GM12878 (cell line): ENCODE results near the gene COL3A1. TPM values are rescaled to one million over a fixed set of nuclear protein-coding genes. Genes with fewer than 3 reads are reported as not detected.

Experiments used
- ATF7 ChIP-seq: fragments of 450-650 bp; IDR thresholded peaks from 2 replicates; pipeline ENCODE4 v1.6.1; 2016; ENCODE audit warnings: low read depth, mild to moderate bottlenecking
- CBX5 ChIP-seq: sonication (generic); IDR thresholded peaks from 2 replicates; pipeline ENCODE4 v1.6.1; 2016; ENCODE audit warnings: low read depth, moderate library complexity, mild to moderate bottlenecking, inconsistent platforms
- CREB1 ChIP-seq: IDR thresholded peaks from 2 replicates; pipeline ENCODE4 v1.6.1; 2012; ENCODE audit warnings: low read depth, mild to moderate bottlenecking, inconsistent platforms
- MTA2 ChIP-seq: fragments of 450-650 bp; IDR thresholded peaks from 2 replicates; pipeline ENCODE4 v1.6.1; 2016; ENCODE audit warnings: low read depth, mild to moderate bottlenecking, moderate library complexity
- NR2C1 ChIP-seq: fragments of 450-650 bp; IDR thresholded peaks from 2 replicates; pipeline ENCODE4 v1.6.1; 2017; ENCODE audit warnings: antibody characterized with exemption, mild to moderate bottlenecking, moderate library complexity
- RELA ChIP-seq: fragments of 450-650 bp; IDR thresholded peaks from 2 replicates; pipeline ENCODE4 v1.8.0; 2014; ENCODE audit warnings: borderline replicate concordance; ENCODE audit not compliant: partially characterized antibody
- SMAD5 ChIP-seq: IDR thresholded peaks from 2 replicates; pipeline ENCODE4 v1.6.1; 2016; ENCODE audit warnings: antibody characterized with exemption, low read depth
- ZBTB11 ChIP-seq: fragments of 450-650 bp; formaldehyde crosslinking; IDR thresholded peaks from 2 replicates; pipeline ENCODE4 v1.5.0; 2022; ENCODE audit warnings: mild to moderate bottlenecking, missing genetic modification characterization
- polyA plus RNA-seq, 11 experiments: library from polyadenylated mRNA; depleted of rRNA in 4 of 11; unstranded in 6 of 11; stranded (reverse) in 5 of 11; fragments of >200 nt; fragmentation: Nextera tagmentation in 4 of 11; fragmentation: Illumina TruSeq in 1 of 11; extraction: Ambion mirVana in 4 of 11; extraction: Trizol in 1 of 11; gene quantifications; 1 replicate in 1 of 11; 2 replicates in 10 of 11; pipeline versions ENCODE4 v1.2.1 to v1.2.3, GENCODE V29; 2011 to 2016; ENCODE audit warnings: inconsistent platforms in 2 of 11, missing spikeins in 2 of 11, low read depth in 1 of 11
- total RNA-seq, 4 experiments: library from RNA; depleted of rRNA in 3 of 4; stranded (reverse); fragments of >200 nt in 3 of 4; fragmentation: Illumina TruSeq in 1 of 4; extraction: Trizol in 1 of 4; gene quantifications; 2 replicates each; pipeline versions ENCODE4 v1.2.1 to v1.2.3, GENCODE V29; 2013 to 2021
- TF ChIP-seq, protein P1 (sequence below): fragments of 450-650 bp; IDR thresholded peaks from 2 replicates; pipeline ENCODE4 v1.6.1; 2017; ENCODE audit warnings: mild to moderate bottlenecking, moderate library complexity
- TF ChIP-seq, protein P2 (sequence below): IDR thresholded peaks from 2 replicates; pipeline ENCODE4 v1.6.1; 2012; ENCODE audit warnings: low read depth, low read length, improper control_type of control experiment

Gene COL3A1
- total and polyA plus RNA-seq, 10 of the 15 experiments (the other 5 are each of a cell fraction or from before 2014, with no cell fraction given) = 0.04 to 0.67 (median 0.10) TPM; not detected in 2

DNA sequence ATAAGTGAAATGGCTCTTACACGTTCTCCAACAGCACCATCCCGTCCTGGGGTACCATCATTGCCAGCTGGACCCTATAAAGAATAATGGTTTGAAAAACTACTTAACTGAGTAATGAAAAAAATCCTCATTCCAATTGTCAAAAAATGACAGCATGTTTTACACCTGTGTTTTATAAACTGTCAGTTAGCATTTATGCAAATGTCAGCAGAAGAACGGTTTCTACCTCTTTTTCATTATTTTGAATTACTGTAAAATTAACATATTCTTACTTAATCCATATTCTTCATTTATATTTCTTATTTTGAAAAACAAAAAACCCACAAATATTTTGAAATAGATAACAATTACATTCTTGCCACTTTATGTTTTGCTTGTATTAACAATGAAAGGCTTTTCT is 74.0 kb downstream of the COL3A1 start (continued):
- TF ChIP-seq, protein P1, sequence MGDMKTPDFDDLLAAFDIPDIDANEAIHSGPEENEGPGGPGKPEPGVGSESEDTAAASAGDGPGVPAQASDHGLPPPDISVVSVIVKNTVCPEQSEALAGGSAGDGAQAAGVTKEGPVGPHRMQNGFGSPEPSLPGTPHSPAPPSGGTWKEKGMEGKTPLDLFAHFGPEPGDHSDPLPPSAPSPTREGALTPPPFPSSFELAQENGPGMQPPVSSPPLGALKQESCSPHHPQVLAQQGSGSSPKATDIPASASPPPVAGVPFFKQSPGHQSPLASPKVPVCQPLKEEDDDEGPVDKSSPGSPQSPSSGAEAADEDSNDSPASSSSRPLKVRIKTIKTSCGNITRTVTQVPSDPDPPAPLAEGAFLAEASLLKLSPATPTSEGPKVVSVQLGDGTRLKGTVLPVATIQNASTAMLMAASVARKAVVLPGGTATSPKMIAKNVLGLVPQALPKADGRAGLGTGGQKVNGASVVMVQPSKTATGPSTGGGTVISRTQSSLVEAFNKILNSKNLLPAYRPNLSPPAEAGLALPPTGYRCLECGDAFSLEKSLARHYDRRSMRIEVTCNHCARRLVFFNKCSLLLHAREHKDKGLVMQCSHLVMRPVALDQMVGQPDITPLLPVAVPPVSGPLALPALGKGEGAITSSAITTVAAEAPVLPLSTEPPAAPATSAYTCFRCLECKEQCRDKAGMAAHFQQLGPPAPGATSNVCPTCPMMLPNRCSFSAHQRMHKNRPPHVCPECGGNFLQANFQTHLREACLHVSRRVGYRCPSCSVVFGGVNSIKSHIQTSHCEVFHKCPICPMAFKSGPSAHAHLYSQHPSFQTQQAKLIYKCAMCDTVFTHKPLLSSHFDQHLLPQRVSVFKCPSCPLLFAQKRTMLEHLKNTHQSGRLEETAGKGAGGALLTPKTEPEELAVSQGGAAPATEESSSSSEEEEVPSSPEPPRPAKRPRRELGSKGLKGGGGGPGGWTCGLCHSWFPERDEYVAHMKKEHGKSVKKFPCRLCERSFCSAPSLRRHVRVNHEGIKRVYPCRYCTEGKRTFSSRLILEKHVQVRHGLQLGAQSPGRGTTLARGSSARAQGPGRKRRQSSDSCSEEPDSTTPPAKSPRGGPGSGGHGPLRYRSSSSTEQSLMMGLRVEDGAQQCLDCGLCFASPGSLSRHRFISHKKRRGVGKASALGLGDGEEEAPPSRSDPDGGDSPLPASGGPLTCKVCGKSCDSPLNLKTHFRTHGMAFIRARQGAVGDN = no peak
- TF ChIP-seq MTA2 (no peak), RELA (no peak), CBX5 (no peak), NR2C1 (no peak), SMAD5 (no peak), ATF7 (no peak), ZBTB11 (no peak), CREB1 (no peak)
- TF ChIP-seq, protein P2, sequence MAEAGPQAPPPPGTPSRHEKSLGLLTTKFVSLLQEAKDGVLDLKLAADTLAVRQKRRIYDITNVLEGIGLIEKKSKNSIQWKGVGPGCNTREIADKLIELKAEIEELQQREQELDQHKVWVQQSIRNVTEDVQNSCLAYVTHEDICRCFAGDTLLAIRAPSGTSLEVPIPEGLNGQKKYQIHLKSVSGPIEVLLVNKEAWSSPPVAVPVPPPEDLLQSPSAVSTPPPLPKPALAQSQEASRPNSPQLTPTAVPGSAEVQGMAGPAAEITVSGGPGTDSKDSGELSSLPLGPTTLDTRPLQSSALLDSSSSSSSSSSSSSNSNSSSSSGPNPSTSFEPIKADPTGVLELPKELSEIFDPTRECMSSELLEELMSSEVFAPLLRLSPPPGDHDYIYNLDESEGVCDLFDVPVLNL = no peak
